CD4-positive, alpha-beta T cell treated with Interferon gamma for 1 hour (primary cell): ENCODE results near the gene EXOC6B.

Experiments
- DNase-seq: peaks from one replicate; pipeline ENCODE4 v3.0.0-alpha.2; 2020

The EXOC6B gene

GRCh38 chr2:72154386-72154975 lies 671.4 kb downstream of the EXOC6B start:
- no peak for DNase-seq

GRCh38 chr2:72153924-72154323 lies 671.9 kb downstream of the EXOC6B start:
- no peak for DNase-seq

- no peak for DNase-seq
Observed at GRCh38 chr2:72153026-72153791, 672.6 kb downstream of the EXOC6B start.

- no peak for DNase-seq
Observed at GRCh38 chr2:72150861-72151356, 674.9 kb downstream of the EXOC6B start.

GRCh38 chr2:72150157-72150860 lies 675.5 kb downstream of the EXOC6B start:
- DNase-seq: peak; percentile 32

- DNase-seq: no peak
Observed at GRCh38 chr2:72149556-72150156, 676.2 kb downstream of the EXOC6B start.

GRCh38 chr2:72148837-72149555 lies 676.8 kb downstream of the EXOC6B start:
- no peak for DNase-seq

- no peak for DNase-seq
Observed at GRCh38 chr2:72148003-72148836, 677.6 kb downstream of the EXOC6B start.

GRCh38 chr2:72147303-72147971 lies 678.4 kb downstream of the EXOC6B start, which contains the start of gene CYP26B1:
Gene CYP26B1, minus strand, starts transcription at chr2:72147862. Its CDS starts 28 bp downstream, at chr2:72147834.
- DNase-seq: no peak

- DNase-seq: no peak
Observed at GRCh38 chr2:72146347-72147302, 679.2 kb downstream of the EXOC6B start.

GRCh38 chr2:72145658-72146329 lies 680.0 kb downstream of the EXOC6B start:
- no peak for DNase-seq

- DNase-seq: no peak
Observed at GRCh38 chr2:72145289-72145657, 680.6 kb downstream of the EXOC6B start.

GRCh38 chr2:72144632-72145288 lies 681.1 kb downstream of the EXOC6B start:
- DNase-seq: no peak

- no peak for DNase-seq
Observed at GRCh38 chr2:72144274-72144631, 681.6 kb downstream of the EXOC6B start.

GRCh38 chr2:72143441-72144273 lies 682.2 kb downstream of the EXOC6B start:
- DNase-seq: no peak

GRCh38 chr2:72142570-72143440 lies 683.0 kb downstream of the EXOC6B start:
- DNase-seq: no peak
